ENCODE results near the gene TRAPPC2L. TPM values are rescaled to one million over a fixed set of nuclear protein-coding genes. Genes with fewer than 3 reads are reported as not detected.
"Not testable (repeated sequence)": the region's sequence is repeated elsewhere in the genome, so short reads cannot be mapped to it uniquely, and the experiment has no call there.

Gene TRAPPC2L
- total RNA-seq, 3 donors from 2014 or later, result 30.6 to 57.9 (median 40.7) TPM

GRCh38 chr16:88888057-88888456, 31.1 kb downstream of the TRAPPC2L start:
- no peak for TF ChIP-seq CTCF (IDR thresholded peaks at IDR 0.05)
- DNase-seq, result no peak

GRCh38 chr16:88888461-88889387, 31.8 kb downstream of the TRAPPC2L start:
- intact Hi-C loops (cut with DNase I, micrococcal nuclease), result no loop called here
- no peaks in the 10 kb centered on the region for H3K9me3 ChIP-seq
- ATAC-seq, result peak; percentile 28
- peak in 1 of 3 donors; percentile 16 for DNase-seq
- no peak overlapping the region for H3K4me3 ChIP-seq
- H3K4me1 ChIP-seq (ENCODE audit: low read depth), result no peaks in the 10 kb centered on the region
- no peak for TF ChIP-seq CTCF (IDR thresholded peaks at IDR 0.05)
- no peaks in the 10 kb centered on the region for H3K36me3 ChIP-seq (ENCODE audit: low read depth)

More at GRCh38 chr16:88888057-88888456, 31.1 kb downstream of the TRAPPC2L start:
- Histone ChIP-seq H3K36me3 (ENCODE audit: low read depth) (no peaks in the 10 kb centered on the region), H3K9me3 (no peaks in the 10 kb centered on the region), H3K4me3 (no peak overlapping the region), H3K4me1 (ENCODE audit: low read depth) (no peaks in the 10 kb centered on the region)
- ATAC-seq, result no peak
- intact Hi-C loops (cut with DNase I, micrococcal nuclease), result no loop called here

GRCh38 chr16:88889702-88890352, 32.9 kb downstream of the TRAPPC2L start:
- H3K4me1 ChIP-seq (ENCODE audit: low read depth); DNase-seq; H3K9me3 ChIP-seq; ATAC-seq; intact Hi-C loops (cut with DNase I, micrococcal nuclease); H3K36me3 ChIP-seq (ENCODE audit: low read depth); H3K4me3 ChIP-seq: not testable (repeated sequence)

DNA sequence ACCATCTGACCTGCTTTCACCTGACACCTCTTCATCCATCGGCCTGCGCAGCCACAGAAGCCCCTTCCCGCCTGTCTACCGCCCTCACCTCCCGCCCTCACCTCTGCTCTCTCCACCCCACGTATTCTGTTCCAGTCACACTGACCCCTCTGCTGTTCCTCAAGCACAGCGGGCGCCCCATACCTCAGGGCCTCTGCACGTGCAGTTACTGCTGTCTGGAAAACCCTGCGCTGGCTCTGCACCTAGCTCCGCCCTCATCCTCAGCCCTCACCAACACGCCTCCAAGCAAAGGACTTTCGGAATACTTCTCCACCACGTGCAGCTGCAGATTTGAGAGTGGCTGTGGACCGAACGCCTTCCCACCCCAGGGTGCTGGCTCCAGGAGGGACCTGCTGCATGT, 34.2 kb downstream of the TRAPPC2L start:
- intact Hi-C loops (cut with DNase I, micrococcal nuclease), result no loop called here
- Histone ChIP-seq H3K4me3 (no peak overlapping the region), H3K9me3 (no peaks in the 10 kb centered on the region), H3K36me3 (ENCODE audit: low read depth) (no peaks in the 10 kb centered on the region), H3K4me1 (ENCODE audit: low read depth) (no peaks in the 10 kb centered on the region)
- ATAC-seq (no peak), DNase-seq (no peak)
- TF ChIP-seq CTCF (IDR thresholded peaks at IDR 0.05), result no peak

DNA sequence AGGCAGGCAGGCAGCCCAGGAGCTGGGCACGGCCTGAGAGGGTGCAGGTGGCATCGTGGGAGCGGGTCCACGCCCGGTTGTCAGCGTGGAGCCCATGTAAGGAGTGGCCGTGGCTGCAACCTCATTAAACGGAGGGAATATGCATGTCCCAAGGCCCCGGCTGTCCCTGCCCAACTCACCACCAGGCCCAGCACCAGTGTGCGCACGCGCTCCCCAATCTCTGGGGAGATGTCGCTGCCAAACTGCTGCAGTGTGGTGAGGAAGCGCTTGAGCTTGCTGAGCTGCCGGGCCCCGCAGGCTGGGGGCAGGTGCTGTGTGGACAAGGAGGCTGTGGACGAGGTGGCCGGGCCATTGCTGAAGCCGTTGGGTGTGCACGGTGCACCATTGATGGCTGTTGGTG, 35.1 kb downstream of the TRAPPC2L start:
- no peaks in the 10 kb centered on the region for H3K4me1 ChIP-seq (ENCODE audit: low read depth)
- intact Hi-C loops (cut with DNase I, micrococcal nuclease), result no loop called here
- no peak for TF ChIP-seq CTCF (IDR thresholded peaks at IDR 0.05)
- DNase-seq, result no peak
- no peak for ATAC-seq
- H3K9me3 ChIP-seq, result no peaks in the 10 kb centered on the region
- H3K4me3 ChIP-seq, result no peak overlapping the region
- H3K36me3 ChIP-seq (ENCODE audit: low read depth), result no peaks in the 10 kb centered on the region

All from mucosa of descending colon (tissue), 3 donors.